GM19395 (cell line): ENCODE data around the gene PLCD4.

ENCODE experiments used
- ATAC-seq: cut with Tn5 transposase; IDR thresholded peaks from one replicate; pipeline ENCODE4 v1.9.1; 2021; ENCODE audit warnings: mild to moderate bottlenecking, moderate library complexity; ENCODE audit not compliant: unreplicated experiment

Gene PLCD4

GRCh38 chr2:218618102-218618860 is 10.6 kb downstream of the PLCD4 start:
- no peak for ATAC-seq

GRCh38 chr2:218621007-218621406 is 13.3 kb downstream of the PLCD4 start:
- ATAC-seq: no peak

GRCh38 chr2:218622606-218623365 is 15.1 kb downstream of the PLCD4 start:
- ATAC-seq: no peak

GRCh38 chr2:218623366-218623705 is 15.6 kb downstream of the PLCD4 start:
- ATAC-seq: no peak

DNA sequence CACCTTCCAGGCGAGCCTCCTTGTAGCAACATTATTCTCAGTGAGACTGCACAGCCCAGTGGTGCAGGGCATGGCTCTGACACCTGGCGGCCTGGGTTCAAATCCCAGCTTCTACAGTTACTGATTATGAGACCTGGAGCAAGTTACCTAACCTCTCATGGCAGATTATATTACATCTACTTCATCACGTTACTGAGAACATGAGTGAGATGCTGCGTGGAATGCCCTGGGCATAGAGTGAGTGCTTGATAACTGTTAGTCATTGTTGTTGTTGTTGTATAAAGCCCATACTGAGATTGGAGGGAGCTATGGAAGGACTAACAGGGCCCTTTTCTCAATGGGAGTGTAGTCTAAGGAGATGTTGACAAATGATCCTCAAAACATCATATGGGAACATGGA is 18.7 kb downstream of the PLCD4 start:
- ATAC-seq: no peak

DNA sequence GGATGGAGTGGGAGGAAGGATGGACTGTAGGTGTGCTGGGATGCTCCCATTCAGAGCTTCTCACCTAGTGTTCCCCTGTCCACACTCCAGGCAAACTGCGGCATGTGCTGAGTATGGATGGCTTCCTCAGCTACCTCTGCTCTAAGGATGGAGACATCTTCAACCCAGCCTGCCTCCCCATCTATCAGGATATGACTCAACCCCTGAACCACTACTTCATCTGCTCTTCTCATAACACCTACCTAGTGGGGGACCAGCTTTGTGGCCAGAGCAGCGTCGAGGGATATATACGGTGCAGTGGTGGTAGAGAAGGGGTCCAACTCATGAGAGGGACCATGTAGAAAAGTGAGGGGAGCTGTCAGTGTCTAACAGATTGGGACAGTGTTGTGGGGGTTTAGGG is 20.2 kb downstream of the PLCD4 start:
- ATAC-seq: no peak

GRCh38 chr2:218631837-218632236 is 24.1 kb downstream of the PLCD4 start:
- no peak for ATAC-seq

GRCh38 chr2:218635719-218636118 is 28.0 kb downstream of the PLCD4 start:
- ATAC-seq: no peak

- ATAC-seq: no peak
These were observed 30.7 kb downstream of the PLCD4 start for GRCh38 chr2:218638372-218638771.

GRCh38 chr2:218642121-218642656 is 34.5 kb downstream of the PLCD4 start:
- no peak for ATAC-seq

DNA sequence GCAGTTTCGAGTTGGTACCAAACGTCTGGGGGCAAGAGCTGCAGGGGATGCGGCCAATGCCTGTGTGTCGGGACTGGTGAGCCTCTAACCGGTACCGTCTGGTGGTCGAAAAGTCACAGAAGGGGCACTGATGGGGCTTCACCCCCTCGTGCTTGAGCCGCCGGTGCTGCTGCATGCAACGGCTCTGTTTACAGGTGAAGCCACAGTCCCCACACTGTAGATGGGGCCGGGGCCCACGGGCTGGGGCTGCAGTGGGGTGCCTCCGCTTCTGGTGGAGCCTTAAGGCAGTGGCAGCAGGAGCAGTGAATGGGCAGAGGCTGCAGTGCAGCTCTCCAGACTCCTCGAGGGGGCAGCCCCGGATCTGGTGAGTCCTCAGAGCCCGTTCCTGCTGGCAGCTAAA is 35.1 kb downstream of the PLCD4 start:
- no peak for ATAC-seq

GRCh38 chr2:218643751-218644310 is 36.1 kb downstream of the PLCD4 start:
- no peak for ATAC-seq

DNA sequence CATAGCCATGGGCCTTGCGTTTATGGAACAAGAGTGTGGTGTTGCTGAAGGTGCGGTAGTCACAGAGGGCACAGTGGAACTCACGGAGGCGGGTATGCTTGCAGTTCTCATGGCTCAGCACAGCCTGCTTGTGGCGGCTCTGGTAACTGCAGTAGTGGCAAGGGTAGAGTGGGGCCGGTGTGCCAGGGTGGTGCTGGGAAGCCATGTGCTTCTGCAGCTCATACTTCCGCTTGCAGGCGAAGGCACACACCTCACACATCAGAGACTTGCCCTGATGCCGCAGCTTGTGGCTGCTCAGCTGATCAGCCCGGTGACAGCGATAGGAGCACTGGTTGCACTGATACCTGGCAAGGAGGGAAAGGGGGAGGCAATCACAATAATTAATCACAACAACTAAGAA is 37.0 kb downstream of the PLCD4 start:
- ATAC-seq: no peak

- no peak for ATAC-seq
These were observed 37.4 kb downstream of the PLCD4 start for GRCh38 chr2:218645126-218645525.

- no peak for ATAC-seq
These were observed 40.5 kb downstream of the PLCD4 start for GRCh38 chr2:218648088-218648786.

DNA sequence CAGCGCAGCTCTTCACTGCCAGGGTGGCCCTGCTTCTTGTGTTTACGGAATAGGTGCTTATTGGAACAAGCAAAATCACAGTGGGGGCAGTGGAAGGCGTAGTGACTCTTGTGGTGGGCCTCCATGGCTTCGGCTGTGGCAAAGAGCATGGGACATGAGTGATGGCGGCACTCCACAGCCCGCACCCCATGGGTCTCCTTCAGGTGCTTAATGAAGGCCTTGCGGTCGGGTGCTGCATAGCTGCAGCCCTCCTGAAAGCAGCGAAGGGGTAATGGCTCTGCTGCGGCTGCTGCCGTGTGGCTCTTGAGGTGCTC is 41.0 kb downstream of the PLCD4 start:
- no peak for ATAC-seq

DNA sequence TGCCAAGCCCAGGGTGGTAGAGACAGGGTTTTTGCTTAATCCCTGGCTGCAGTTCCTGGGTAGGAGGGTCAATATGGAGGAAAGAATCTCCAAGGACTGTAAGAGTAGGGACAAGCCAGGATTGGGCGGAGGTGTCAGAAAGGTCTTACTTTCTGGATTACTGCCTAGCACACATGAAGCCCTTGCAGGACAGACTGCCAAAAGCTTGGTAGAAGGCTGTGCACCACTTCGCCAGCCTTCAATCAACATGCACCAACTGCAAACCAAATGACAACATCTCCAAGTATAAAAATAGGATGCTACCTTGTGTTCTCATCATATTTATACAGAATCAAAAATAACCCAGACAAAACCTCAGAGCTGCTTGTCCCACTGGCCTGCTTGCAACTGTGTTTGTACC is 48.1 kb downstream of the PLCD4 start:
- ATAC-seq: no peak

DNA sequence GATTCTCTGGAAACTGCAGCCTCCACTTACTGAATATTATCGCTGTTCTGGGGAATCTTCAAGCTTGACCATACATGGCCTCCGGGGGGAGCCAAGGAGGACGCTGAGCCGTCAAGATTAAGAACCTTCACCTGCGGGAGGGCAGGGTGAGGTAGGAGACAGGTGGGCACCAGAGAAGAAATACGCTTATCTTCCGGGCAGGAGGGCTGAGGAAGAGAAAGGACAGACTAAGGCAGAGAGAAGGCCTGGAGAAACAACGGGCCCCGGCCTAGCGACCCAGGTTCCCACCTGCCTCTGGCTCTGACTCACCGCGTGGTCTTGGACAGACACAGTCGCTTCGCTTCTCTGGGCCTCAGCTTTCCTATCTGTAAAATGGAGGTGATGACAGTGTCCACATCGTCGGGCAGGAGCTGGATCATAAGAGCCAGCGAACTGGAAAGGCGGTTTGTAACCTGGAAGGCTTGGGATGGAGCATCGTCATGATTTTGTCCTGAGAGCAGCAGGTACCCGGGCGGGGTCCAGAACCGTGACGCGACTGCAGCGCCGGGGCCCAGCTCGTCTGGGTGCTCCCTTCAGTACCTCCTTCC is 51.1 kb downstream of the PLCD4 start:
- ATAC-seq: peak; percentile 47

- peak; percentile 95 for ATAC-seq
These were observed 51.7 kb downstream of the PLCD4 start, which contains the start of the genes BCS1L and ZNF142 for GRCh38 chr2:218659258-218659987. Gene BCS1L (plus strand): TSS chr2:218659683. CDS start chr2:218660988, 1,305 bp downstream. Gene ZNF142 (minus strand): TSS chr2:218659623. CDS start chr2:218656429, 3,194 bp downstream.

- no peak for ATAC-seq
These were observed 52.3 kb downstream of the PLCD4 start for GRCh38 chr2:218659988-218660358.
